Measurements from ENCODE around the gene NAXE.
"Not testable (repeated sequence)": the region's sequence is repeated elsewhere in the genome, so short reads cannot be mapped to it uniquely, and the experiment has no call there.

The NAXE gene

DNA sequence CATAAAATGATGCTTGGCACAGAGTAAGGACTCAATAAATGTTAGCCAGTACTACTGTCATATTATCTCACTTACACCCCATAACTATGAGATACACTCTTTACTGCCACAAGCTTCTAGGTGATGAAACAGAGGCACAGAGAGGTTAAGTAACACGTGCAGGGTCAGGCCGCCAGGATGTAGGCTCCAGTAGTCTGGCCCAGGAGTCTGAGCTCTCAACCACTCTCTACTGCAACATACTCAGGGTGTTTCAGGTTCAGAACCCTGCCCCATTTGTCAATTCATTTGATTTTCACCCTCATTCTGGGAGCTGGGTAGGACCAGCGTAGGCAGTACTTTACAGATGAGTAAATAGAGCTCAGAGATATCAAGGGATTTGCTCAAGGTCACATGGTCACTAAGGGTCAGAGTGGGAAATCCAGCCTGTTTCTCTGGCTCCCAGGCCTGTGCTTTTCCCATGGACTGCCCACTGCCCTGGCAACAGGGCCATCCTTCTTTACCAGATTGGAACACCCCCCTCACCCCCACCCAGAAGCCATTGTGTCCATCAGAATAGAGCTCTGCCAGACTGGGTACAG, 40.4 kb upstream of the NAXE start:
- Histone ChIP-seq H4K20me1 (ENCODE audit: insufficient read depth, low read length) (no peaks in the 10 kb centered on the region), H3K9me2 (ENCODE audit: low read depth, low read length) (no peaks in the 10 kb centered on the region), H3K27me3 (ENCODE audit: insufficient read depth, low read length) (no peaks in the 10 kb centered on the region; the same call in 1 of the 2 replicates), H3K4me1 (ENCODE audit: insufficient read depth, low read length, severe bottlenecking) (no peaks in the 10 kb centered on the region), H3K9ac (ENCODE audit: low read length) (no peak overlapping the region), H3F3A (ENCODE audit: insufficient read depth, low read length) (no peaks in the 10 kb centered on the region), H3K9me3 (ENCODE audit: low read length) (no peaks in the 10 kb centered on the region), H2AFZ (ENCODE audit: low read length) (no peak overlapping the region), H3K79me2 (ENCODE audit: insufficient read depth, low read length) (no peaks in the 10 kb centered on the region), H3K36me3 (ENCODE audit: insufficient read depth, low read length) (no peaks in the 10 kb centered on the region), H3K27ac (ENCODE audit: low read depth, low read length, poor library complexity, severe bottlenecking) (no peak overlapping the region), H3K4me2 (ENCODE audit: low read length) (no peak overlapping the region), H3K4me3 (ENCODE audit: low read depth, low read length, poor library complexity, severe bottlenecking) (no peak overlapping the region)
- TF ChIP-seq, protein P1, sequence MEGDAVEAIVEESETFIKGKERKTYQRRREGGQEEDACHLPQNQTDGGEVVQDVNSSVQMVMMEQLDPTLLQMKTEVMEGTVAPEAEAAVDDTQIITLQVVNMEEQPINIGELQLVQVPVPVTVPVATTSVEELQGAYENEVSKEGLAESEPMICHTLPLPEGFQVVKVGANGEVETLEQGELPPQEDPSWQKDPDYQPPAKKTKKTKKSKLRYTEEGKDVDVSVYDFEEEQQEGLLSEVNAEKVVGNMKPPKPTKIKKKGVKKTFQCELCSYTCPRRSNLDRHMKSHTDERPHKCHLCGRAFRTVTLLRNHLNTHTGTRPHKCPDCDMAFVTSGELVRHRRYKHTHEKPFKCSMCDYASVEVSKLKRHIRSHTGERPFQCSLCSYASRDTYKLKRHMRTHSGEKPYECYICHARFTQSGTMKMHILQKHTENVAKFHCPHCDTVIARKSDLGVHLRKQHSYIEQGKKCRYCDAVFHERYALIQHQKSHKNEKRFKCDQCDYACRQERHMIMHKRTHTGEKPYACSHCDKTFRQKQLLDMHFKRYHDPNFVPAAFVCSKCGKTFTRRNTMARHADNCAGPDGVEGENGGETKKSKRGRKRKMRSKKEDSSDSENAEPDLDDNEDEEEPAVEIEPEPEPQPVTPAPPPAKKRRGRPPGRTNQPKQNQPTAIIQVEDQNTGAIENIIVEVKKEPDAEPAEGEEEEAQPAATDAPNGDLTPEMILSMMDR (IDR thresholded peaks at IDR 0.05; ENCODE audit: low read length) = no peak
- no peak for TF ChIP-seq EZH2 (IDR thresholded peaks at IDR 0.05; ENCODE audit: borderline replicate concordance, low read length)

DNA sequence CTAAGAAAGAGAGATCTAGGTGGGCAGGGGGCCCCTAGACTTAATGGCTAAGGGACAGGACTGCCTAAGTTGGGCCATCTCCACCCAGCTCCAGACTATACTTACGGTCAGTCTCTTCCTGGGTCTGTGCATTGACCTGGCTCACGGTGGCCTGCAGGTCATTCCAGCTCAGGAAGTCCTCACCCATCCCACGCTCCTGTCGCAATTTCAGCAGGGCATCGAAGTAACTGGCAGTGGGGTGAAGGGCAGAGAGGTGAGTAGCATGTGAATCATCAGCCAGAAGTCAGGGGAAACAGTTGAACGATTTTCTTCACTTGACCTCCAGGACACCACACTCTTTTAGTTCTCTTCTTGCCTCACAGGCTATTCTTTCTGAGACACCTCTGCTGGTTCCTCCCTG, 39.7 kb upstream of the NAXE start:
- H3K36me3 ChIP-seq (ENCODE audit: insufficient read depth, low read length) = no peaks in the 10 kb centered on the region

DNA sequence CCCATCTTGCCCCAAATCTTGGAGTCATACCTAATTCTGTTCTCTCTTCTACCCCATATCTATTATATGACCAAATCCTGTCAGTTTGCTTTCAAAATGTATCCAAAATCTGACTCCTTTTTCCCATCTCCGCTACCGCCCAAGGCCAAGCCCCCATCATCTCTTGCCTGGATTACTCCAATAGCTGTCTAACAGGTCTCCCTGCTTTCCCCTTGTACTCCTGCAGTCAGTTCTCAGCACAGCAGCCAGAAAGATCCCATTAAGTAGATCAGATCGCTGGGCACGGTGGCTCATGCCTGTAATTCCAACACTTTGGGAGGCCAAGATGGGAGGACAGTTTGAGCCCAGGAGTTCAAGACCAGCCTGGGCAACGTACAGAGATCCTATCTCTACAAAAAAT, 39.1 kb upstream of the NAXE start:
- Histone ChIP-seq H3K36me3 (ENCODE audit: insufficient read depth, low read length) (no peaks in the 10 kb centered on the region), H3K79me2 (ENCODE audit: insufficient read depth, low read length) (no peaks in the 10 kb centered on the region), H3K9me3 (ENCODE audit: low read length) (no peaks in the 10 kb centered on the region), H4K20me1 (ENCODE audit: insufficient read depth, low read length) (no peaks in the 10 kb centered on the region), H3K4me2 (ENCODE audit: low read length) (no peak overlapping the region), H3K4me1 (ENCODE audit: insufficient read depth, low read length, severe bottlenecking) (no peaks in the 10 kb centered on the region), H3K27ac (ENCODE audit: low read depth, low read length, poor library complexity, severe bottlenecking) (no peak overlapping the region), H3F3A (ENCODE audit: insufficient read depth, low read length) (no peaks in the 10 kb centered on the region), H3K4me3 (ENCODE audit: low read depth, low read length, poor library complexity, severe bottlenecking) (no peak overlapping the region), H3K9me2 (ENCODE audit: low read depth, low read length) (no peaks in the 10 kb centered on the region), H2AFZ (ENCODE audit: low read length) (no peak overlapping the region), H3K9ac (ENCODE audit: low read length) (no peak overlapping the region), H3K27me3 (ENCODE audit: insufficient read depth, low read length) (no peaks in the 10 kb centered on the region; the same call in 1 of the 2 replicates)
- TF ChIP-seq, protein P1 (IDR thresholded peaks at IDR 0.05; ENCODE audit: low read length) = no peak
- TF ChIP-seq EZH2 (IDR thresholded peaks at IDR 0.05; ENCODE audit: borderline replicate concordance, low read length) = no peak

More for the DNA sequence above, 39.7 kb upstream of the NAXE start:
- no peaks in the 10 kb centered on the region for H3K9me3 ChIP-seq (ENCODE audit: low read length)
- no peaks in the 10 kb centered on the region for H4K20me1 ChIP-seq (ENCODE audit: insufficient read depth, low read length)
- H2AFZ ChIP-seq (ENCODE audit: low read length) = no peak overlapping the region
- no peaks in the 10 kb centered on the region for H3K4me1 ChIP-seq (ENCODE audit: insufficient read depth, low read length, severe bottlenecking)
- H3K4me2 ChIP-seq (ENCODE audit: low read length) = no peak overlapping the region
- no peak overlapping the region for H3K4me3 ChIP-seq (ENCODE audit: low read depth, low read length, poor library complexity, severe bottlenecking)
- no peaks in the 10 kb centered on the region for H3F3A ChIP-seq (ENCODE audit: insufficient read depth, low read length)
- H3K79me2 ChIP-seq (ENCODE audit: insufficient read depth, low read length) = no peaks in the 10 kb centered on the region
- H3K27ac ChIP-seq (ENCODE audit: low read depth, low read length, poor library complexity, severe bottlenecking) = no peak overlapping the region
- no peak for TF ChIP-seq EZH2 (IDR thresholded peaks at IDR 0.05; ENCODE audit: borderline replicate concordance, low read length)
- TF ChIP-seq, protein P1 (IDR thresholded peaks at IDR 0.05; ENCODE audit: low read length) = no peak
- H3K27me3 ChIP-seq (ENCODE audit: insufficient read depth, low read length) = no peaks in the 10 kb centered on the region; the same call in 1 of the 2 replicates
- H3K9ac ChIP-seq (ENCODE audit: low read length) = no peak overlapping the region
- H3K9me2 ChIP-seq (ENCODE audit: low read depth, low read length) = no peaks in the 10 kb centered on the region

DNA sequence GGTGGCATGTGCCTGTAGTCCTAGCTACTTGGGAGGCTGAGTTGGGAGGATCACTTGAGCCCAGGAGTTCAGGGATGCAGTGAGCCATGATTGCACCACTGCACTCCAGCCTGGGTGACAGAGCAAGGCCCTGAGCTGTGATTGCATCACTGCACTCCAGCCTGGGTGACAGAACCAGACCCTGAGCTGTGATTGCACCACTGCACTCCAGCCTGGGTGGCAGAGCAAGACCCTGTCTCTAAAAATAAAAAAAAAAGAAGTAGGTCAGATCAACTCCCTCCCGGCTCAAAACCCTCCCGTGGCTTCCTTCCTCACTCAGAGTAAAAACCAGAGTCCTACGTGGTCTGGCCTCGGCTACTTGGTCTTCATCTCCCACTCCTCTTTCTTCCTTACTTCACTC, 38.6 kb upstream of the NAXE start:
- H3K4me1 ChIP-seq (ENCODE audit: insufficient read depth, low read length, severe bottlenecking); H3K9me2 ChIP-seq (ENCODE audit: low read depth, low read length); H3K9ac ChIP-seq (ENCODE audit: low read length); H3K27ac ChIP-seq (ENCODE audit: low read depth, low read length, poor library complexity, severe bottlenecking); H3K9me3 ChIP-seq (ENCODE audit: low read length); H3K4me3 ChIP-seq (ENCODE audit: low read depth, low read length, poor library complexity, severe bottlenecking); H3K79me2 ChIP-seq (ENCODE audit: insufficient read depth, low read length); H2AFZ ChIP-seq (ENCODE audit: low read length); H3K4me2 ChIP-seq (ENCODE audit: low read length); H3K27me3 ChIP-seq (ENCODE audit: insufficient read depth, low read length); H3K36me3 ChIP-seq (ENCODE audit: insufficient read depth, low read length); H4K20me1 ChIP-seq (ENCODE audit: insufficient read depth, low read length); H3F3A ChIP-seq (ENCODE audit: insufficient read depth, low read length): not testable (repeated sequence)
